Thyroid gland (tissue), 4 donors: ENCODE data around the gene KRT23. TPM values are rescaled to one million over a fixed set of nuclear protein-coding genes. Genes with fewer than 3 reads are reported as not detected.

Experiments used
- DNase-seq, 2 donors: peaks; one replicate each; pipeline ENCODE4 v3.0.0-alpha.2; 2019
- H3K27ac ChIP-seq, 3 donors: fragments of 200-600 bp; sonication (generic); 1 replicate in 2 of 3; 2 replicates in 1 of 3; pipeline ENCODE4 v1.5.1; 2016 to 2019; ENCODE audit warnings: mild to moderate bottlenecking in 1 of 3, moderate library complexity in 1 of 3
- H3K27me3 ChIP-seq: fragments of 200-600 bp; sonication (generic); one replicate; pipeline ENCODE4 v1.5.1; 2019
- H3K36me3 ChIP-seq, 2 donors: fragments of 200-600 bp; sonication (generic); one replicate each; pipeline ENCODE4 v1.5.1; 2016 to 2019
- H3K4me1 ChIP-seq, 2 donors: fragments of 200-600 bp; sonication (generic); one replicate each; pipeline ENCODE4 v1.5.1; 2017 to 2019
- H3K4me3 ChIP-seq, 3 donors: fragments of 200-600 bp; sonication (generic); replicated peaks in 1 of 3; 1 replicate in 2 of 3; 2 replicates in 1 of 3; pipeline ENCODE4 v1.5.1; 2016; ENCODE audit warnings: mild to moderate bottlenecking in 1 of 3
- H3K9me3 ChIP-seq: fragments of 200-600 bp; sonication (generic); one replicate; pipeline ENCODE4 v1.5.1; 2017
- POLR2A ChIP-seq, 2 donors: fragments of 450-650 bp; IDR thresholded peaks; one replicate each; pipeline ENCODE4 v1.6.1; 2017; ENCODE audit warnings: antibody characterized with exemption in 2 of 2, mild to moderate bottlenecking in 2 of 2, moderate library complexity in 1 of 2
- WGBS, 2 donors: methylation state at CpG; one replicate each; pipeline ENCODE4 v1.1.5; 2017; 5-methylcytosine and 5-hydroxymethylcytosine counted together
- intact Hi-C: fragments of 100-400 bp; cut with DNase I; formaldehyde crosslinking; loops from one replicate; pipeline ENCODE4 v1.15.1; 2023
- total RNA-seq, 4 donors: library from RNA; depleted of rRNA; stranded (reverse); fragments of >200 nt; gene quantifications; one replicate each; pipeline ENCODE4 v1.2.3, GENCODE V29; 2016
- TF ChIP-seq, protein P1 (sequence below), 6 experiments: fragments of 200-600 bp in 3 of 6; fragments of 450-650 bp in 3 of 6; sonication (generic) in 3 of 6; IDR thresholded peaks; one replicate each; pipeline ENCODE4 v1.5.1; 2016 to 2019; ENCODE audit warnings: antibody characterized with exemption in 6 of 6, mild to moderate bottlenecking in 2 of 6, inconsistent platforms in 1 of 6, moderate library complexity in 1 of 6

Gene KRT23
- total RNA-seq, 4 donors from 2014 or later = 4.6 TPM; not detected in 3

DNA sequence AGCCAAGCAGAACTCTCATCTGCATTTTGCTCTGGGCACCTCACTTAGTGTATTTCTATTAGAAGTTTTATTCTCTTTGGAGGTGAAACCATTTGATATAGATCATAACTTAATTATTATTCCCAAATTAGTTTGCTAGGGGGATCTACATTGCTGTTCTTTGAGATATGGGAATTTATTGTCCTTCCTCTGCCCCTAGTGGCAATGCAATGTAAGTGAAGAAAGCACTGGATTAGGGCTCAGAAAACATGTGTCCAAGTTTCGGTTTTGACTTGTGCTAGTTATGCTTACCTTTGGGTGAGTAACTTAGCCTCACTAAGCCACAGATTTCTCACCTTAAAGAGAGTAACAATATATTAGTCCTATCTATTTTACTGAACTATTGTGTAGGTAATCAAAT lies 26.4 kb upstream of the KRT23 start:
- Histone ChIP-seq H3K27me3 (no peaks in the 10 kb centered on the region), H3K4me3 (no peak overlapping the region), H3K9me3 (no peaks in the 10 kb centered on the region), H3K4me1 (no peaks in the 10 kb centered on the region), H3K36me3 (no peaks in the 10 kb centered on the region), H3K27ac (no peak overlapping the region)
- 23 to 42% methylated on average over 1 of the region's 1 CpG for WGBS, 2 donors
- no peak for TF ChIP-seq POLR2A (IDR thresholded peaks at IDR 0.05)
- TF ChIP-seq, protein P1, sequence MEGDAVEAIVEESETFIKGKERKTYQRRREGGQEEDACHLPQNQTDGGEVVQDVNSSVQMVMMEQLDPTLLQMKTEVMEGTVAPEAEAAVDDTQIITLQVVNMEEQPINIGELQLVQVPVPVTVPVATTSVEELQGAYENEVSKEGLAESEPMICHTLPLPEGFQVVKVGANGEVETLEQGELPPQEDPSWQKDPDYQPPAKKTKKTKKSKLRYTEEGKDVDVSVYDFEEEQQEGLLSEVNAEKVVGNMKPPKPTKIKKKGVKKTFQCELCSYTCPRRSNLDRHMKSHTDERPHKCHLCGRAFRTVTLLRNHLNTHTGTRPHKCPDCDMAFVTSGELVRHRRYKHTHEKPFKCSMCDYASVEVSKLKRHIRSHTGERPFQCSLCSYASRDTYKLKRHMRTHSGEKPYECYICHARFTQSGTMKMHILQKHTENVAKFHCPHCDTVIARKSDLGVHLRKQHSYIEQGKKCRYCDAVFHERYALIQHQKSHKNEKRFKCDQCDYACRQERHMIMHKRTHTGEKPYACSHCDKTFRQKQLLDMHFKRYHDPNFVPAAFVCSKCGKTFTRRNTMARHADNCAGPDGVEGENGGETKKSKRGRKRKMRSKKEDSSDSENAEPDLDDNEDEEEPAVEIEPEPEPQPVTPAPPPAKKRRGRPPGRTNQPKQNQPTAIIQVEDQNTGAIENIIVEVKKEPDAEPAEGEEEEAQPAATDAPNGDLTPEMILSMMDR (IDR thresholded peaks at IDR 0.05) = peak in 4 of 6 experiments; percentile 44 to 71 (median 54)
- intact Hi-C loops = no loop called here
- DNase-seq = no peak

DNA sequence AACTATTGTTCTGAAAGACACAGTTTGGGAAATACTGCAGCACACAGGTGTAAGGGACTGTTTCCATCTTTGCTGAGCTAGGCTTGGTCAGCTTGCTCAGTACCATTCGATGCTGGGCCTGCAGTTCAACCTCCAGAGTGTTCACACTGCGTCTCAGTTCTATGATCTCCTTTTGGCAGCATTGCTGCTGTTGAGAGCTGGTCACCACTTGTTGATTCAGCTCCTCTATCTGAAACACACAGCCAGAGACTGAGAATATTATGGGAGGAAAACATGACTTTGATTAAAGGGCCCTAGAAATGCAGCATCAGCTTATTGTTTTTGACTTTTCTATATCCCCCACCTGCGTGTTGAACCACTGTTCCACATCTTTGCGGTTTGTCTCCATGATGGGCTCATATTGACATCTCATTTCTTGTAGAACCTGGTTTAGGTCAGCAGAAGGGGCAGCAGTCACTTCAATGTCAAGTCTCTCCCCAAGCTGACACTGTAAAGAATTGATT lies 24.7 kb upstream of the KRT23 start:
- Histone ChIP-seq H3K9me3 (no peaks in the 10 kb centered on the region), H3K36me3 (no peaks in the 10 kb centered on the region), H3K4me1 (no peaks in the 10 kb centered on the region), H3K27me3 (no peaks in the 10 kb centered on the region), H3K4me3 (no peak overlapping the region), H3K27ac (no peak overlapping the region)
- no peak for DNase-seq
- intact Hi-C loops = no loop called here
- 68 to 73% methylated on average over 4 of the region's 4 CpGs for WGBS, 2 donors
- TF ChIP-seq, protein P1 (IDR thresholded peaks at IDR 0.05) = no peak
- TF ChIP-seq POLR2A (IDR thresholded peaks at IDR 0.05) = no peak

GRCh38 chr17:40961591-40961990 lies 24.1 kb upstream of the KRT23 start:
- no peak overlapping the region for H3K4me3 ChIP-seq
- 93 to 98% methylated on average over 1 of the region's 1 CpG for WGBS, 2 donors
- intact Hi-C loops = no loop called here
- H3K4me1 ChIP-seq = no peaks in the 10 kb centered on the region
- H3K27me3 ChIP-seq = no peaks in the 10 kb centered on the region
- H3K9me3 ChIP-seq = no peaks in the 10 kb centered on the region
- no peak for TF ChIP-seq POLR2A (IDR thresholded peaks at IDR 0.05)
- TF ChIP-seq, protein P1 (IDR thresholded peaks at IDR 0.05) = no peak
- no peaks in the 10 kb centered on the region for H3K36me3 ChIP-seq
- H3K27ac ChIP-seq = no peak overlapping the region
- DNase-seq = no peak

- DNase-seq = no peak
- no peaks in the 10 kb centered on the region for H3K27me3 ChIP-seq
- TF ChIP-seq, protein P1 (IDR thresholded peaks at IDR 0.05) = no peak
- TF ChIP-seq POLR2A (IDR thresholded peaks at IDR 0.05) = no peak
- H3K9me3 ChIP-seq = no peaks in the 10 kb centered on the region
- intact Hi-C loops = no loop called here
- no peaks in the 10 kb centered on the region for H3K36me3 ChIP-seq
- no peak overlapping the region for H3K4me3 ChIP-seq
- H3K27ac ChIP-seq = no peak overlapping the region
- 61 to 64% methylated on average over 10 of the region's 10 CpGs for WGBS, 2 donors
- no peaks in the 10 kb centered on the region for H3K4me1 ChIP-seq
Measured at GRCh38 chr17:40960144-40960543, 22.7 kb upstream of the KRT23 start.

DNA sequence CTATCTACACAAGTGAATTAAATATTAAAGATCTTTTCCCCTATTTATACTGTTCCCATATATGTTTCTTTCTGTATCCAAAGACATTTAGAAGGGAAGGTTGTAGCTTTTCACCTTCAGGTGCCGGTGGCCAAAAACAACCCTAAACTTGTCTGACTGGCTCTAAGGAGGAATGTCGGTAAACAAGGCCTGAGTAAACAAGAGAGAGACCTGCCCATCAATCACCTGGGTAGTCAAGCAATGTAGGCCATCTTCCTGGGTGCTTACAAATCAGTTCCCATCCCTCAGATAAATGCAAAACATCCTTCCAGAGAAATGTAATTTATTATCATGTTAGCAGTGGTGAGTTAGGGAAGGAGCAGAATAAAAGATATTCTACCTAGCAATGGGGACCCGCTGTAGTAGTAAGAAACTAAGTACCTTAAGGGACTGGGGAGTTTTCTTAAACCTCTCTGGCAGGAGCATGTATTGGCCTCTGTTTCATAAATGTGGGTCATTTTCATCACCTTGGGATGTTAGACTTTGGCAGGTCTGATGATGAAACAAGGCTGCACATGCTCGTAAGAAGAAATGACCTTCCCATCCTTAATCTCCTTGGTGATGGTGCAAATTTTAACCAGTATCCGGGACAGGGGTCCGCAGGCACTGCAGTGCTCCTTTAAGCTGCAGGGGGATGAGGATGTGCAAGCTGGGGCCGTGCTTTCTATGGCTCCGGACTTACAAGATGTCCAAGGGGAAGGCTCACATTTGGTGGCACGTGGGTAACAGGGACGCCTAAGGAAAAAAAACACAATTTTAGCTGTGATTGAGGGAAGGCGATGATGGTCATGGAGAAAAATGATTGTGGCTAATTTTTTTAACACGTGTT lies 20.9 kb upstream of the KRT23 start:
- Histone ChIP-seq H3K27me3 (no peaks in the 10 kb centered on the region), H3K4me1 (no peaks in the 10 kb centered on the region), H3K27ac (no peak overlapping the region), H3K4me3 (no peak overlapping the region), H3K36me3 (no peaks in the 10 kb centered on the region), H3K9me3 (no peaks in the 10 kb centered on the region)
- no peak for DNase-seq
- TF ChIP-seq, protein P1 (IDR thresholded peaks at IDR 0.05) = no peak
- TF ChIP-seq POLR2A (IDR thresholded peaks at IDR 0.05) = no peak
- 70 to 73% methylated on average over 12 of the region's 12 CpGs for WGBS, 2 donors
- intact Hi-C loops = no loop called here
